Urothelium cell line (cell line): ENCODE measurements around the gene RIMS1.

Experiments used
- DNase-seq: peaks from one replicate; pipeline ENCODE4 v3.0.0; 2011; ENCODE audit warnings: low spot score, mixed read lengths
- FAIRE-seq: peaks from 2 replicates; lab custom pipeline; 2011; peaks lifted over from hg19 to GRCh38; lab: Jason Lieb, UNC

The RIMS1 gene

GRCh38 chr6:72083976-72084375 lies 197.6 kb downstream of the RIMS1 start:
- no peak for FAIRE-seq
- no peak for DNase-seq

- no peak for FAIRE-seq
- no peak for DNase-seq
Measured at GRCh38 chr6:72084992-72085569, 198.7 kb downstream of the RIMS1 start.

GRCh38 chr6:72094506-72094905 lies 208.2 kb downstream of the RIMS1 start:
- no peak for DNase-seq
- FAIRE-seq, result no peak

- FAIRE-seq, result no peak
- no peak for DNase-seq
Measured at GRCh38 chr6:72102561-72102960, 216.2 kb downstream of the RIMS1 start.

- FAIRE-seq (no peak), DNase-seq (no peak)
Measured at GRCh38 chr6:72111611-72112010, 225.3 kb downstream of the RIMS1 start.

GRCh38 chr6:72130327-72130726 lies 244.0 kb downstream of the RIMS1 start:
- FAIRE-seq, result no peak
- no peak for DNase-seq

- FAIRE-seq, result no peak
- DNase-seq, result no peak
Measured at GRCh38 chr6:72132427-72132826, 246.1 kb downstream of the RIMS1 start.

GRCh38 chr6:72132851-72133250 lies 246.5 kb downstream of the RIMS1 start:
- FAIRE-seq (no peak), DNase-seq (no peak)

GRCh38 chr6:72133324-72133723 lies 247.0 kb downstream of the RIMS1 start:
- DNase-seq, result no peak
- no peak for FAIRE-seq

GRCh38 chr6:72140795-72141194 lies 254.4 kb downstream of the RIMS1 start:
- FAIRE-seq (no peak), DNase-seq (no peak)

- no peak for FAIRE-seq
- DNase-seq, result no peak
Measured at GRCh38 chr6:72149715-72150114, 263.4 kb downstream of the RIMS1 start.

- FAIRE-seq, result no peak
- DNase-seq, result no peak
Measured at GRCh38 chr6:72151742-72152141, 265.4 kb downstream of the RIMS1 start.

GRCh38 chr6:72175916-72176315 lies 289.6 kb downstream of the RIMS1 start:
- FAIRE-seq (no peak), DNase-seq (no peak)

- DNase-seq (no peak), FAIRE-seq (no peak)
Measured at GRCh38 chr6:72182337-72183246, 296.2 kb downstream of the RIMS1 start.

GRCh38 chr6:72203983-72204382 lies 317.6 kb downstream of the RIMS1 start:
- FAIRE-seq (no peak), DNase-seq (no peak)

- no peak for FAIRE-seq
- no peak for DNase-seq
Measured at GRCh38 chr6:72205500-72205899, 319.1 kb downstream of the RIMS1 start.

- DNase-seq (no peak), FAIRE-seq (no peak)
Measured at GRCh38 chr6:72206606-72207005, 320.3 kb downstream of the RIMS1 start.

GRCh38 chr6:72212686-72213085 lies 326.3 kb downstream of the RIMS1 start:
- FAIRE-seq (no peak), DNase-seq (no peak)

GRCh38 chr6:72213654-72214053 lies 327.3 kb downstream of the RIMS1 start:
- DNase-seq, result no peak
- FAIRE-seq, result no peak

GRCh38 chr6:72216222-72217068 lies 330.1 kb downstream of the RIMS1 start:
- DNase-seq, result no peak
- FAIRE-seq, result no peak

- FAIRE-seq (no peak), DNase-seq (no peak)
Measured at GRCh38 chr6:72217626-72218025, 331.3 kb downstream of the RIMS1 start.
